Thymus (tissue), 11 donors: ENCODE measurements around the gene EED. TPM values are rescaled to one million over a fixed set of nuclear protein-coding genes. Genes with fewer than 3 reads are reported as not detected.
"Not testable (repeated sequence)": the region's sequence is repeated elsewhere in the genome, so short reads cannot be mapped to it uniquely, and the experiment has no call there.

Experiments
- DNase-seq, 9 donors: peaks; one replicate each; pipeline ENCODE4 v3.0.0-alpha.2; 2013; ENCODE audit warnings: low spot score in 9 of 9, low read depth in 6 of 9, missing footprints in 1 of 9
- H3K27ac ChIP-seq, 2 donors: one replicate each; pipeline ENCODE4 v1.5.1; 2013; ENCODE audit warnings: control low read depth in 1 of 2, low read depth in 1 of 2, low read length in 1 of 2, mild to moderate bottlenecking in 1 of 2, moderate library complexity in 1 of 2
- H3K27me3 ChIP-seq, 2 donors: one replicate each; pipeline ENCODE4 v1.5.1; 2013; ENCODE audit warnings: low read length in 1 of 2; ENCODE audit not compliant: control insufficient read depth in 2 of 2, insufficient read depth in 1 of 2
- H3K36me3 ChIP-seq, 2 donors: one replicate each; pipeline ENCODE4 v1.5.1; 2013; ENCODE audit warnings: low read length in 1 of 2, mild to moderate bottlenecking in 1 of 2, moderate library complexity in 1 of 2; ENCODE audit not compliant: control insufficient read depth in 2 of 2, insufficient read depth in 2 of 2
- H3K4me1 ChIP-seq, 2 donors: one replicate each; pipeline ENCODE4 v1.5.1; 2013; ENCODE audit warnings: low read length in 2 of 2; ENCODE audit not compliant: control insufficient read depth in 2 of 2, insufficient read depth in 2 of 2
- H3K4me3 ChIP-seq, 2 donors: one replicate each; pipeline ENCODE4 v1.5.1; 2013; ENCODE audit warnings: low read length in 2 of 2, control low read depth in 1 of 2, mild to moderate bottlenecking in 1 of 2
- H3K9me3 ChIP-seq, 2 donors: one replicate each; pipeline ENCODE4 v1.5.1; 2013; ENCODE audit warnings: low read length in 1 of 2, mild to moderate bottlenecking in 1 of 2; ENCODE audit not compliant: control insufficient read depth in 2 of 2, insufficient read depth in 1 of 2
- WGBS: extraction: QIAGEN DNeasy Blood & Tissue Kit; methylation state at CpG from one replicate; pipeline ENCODE4 v1.1.7; 2013; 5-methylcytosine and 5-hydroxymethylcytosine counted together
- polyA plus RNA-seq: library from polyadenylated mRNA; stranded (reverse); fragments of 200-250 nt; gene quantifications from one replicate; pipeline ENCODE4 v1.2.3, GENCODE V29; 2013
- total RNA-seq: library from RNA; stranded (reverse); fragments of 120-200 nt; gene quantifications from one replicate; pipeline ENCODE4 v1.2.4, GENCODE V29; 2013
- donor health status: healthy.

The EED gene
- total and polyA plus RNA-seq, 2 donors, result 23.8 to 32.1 TPM

GRCh38 chr11:86225344-86225743 is 19.2 kb upstream of the EED start:
- H3K9me3 ChIP-seq, H3K36me3 ChIP-seq, H3K27me3 ChIP-seq, H3K27ac ChIP-seq, H3K4me3 ChIP-seq, DNase-seq, H3K4me1 ChIP-seq: not testable (repeated sequence)
- 97% methylated on average over 3 of the region's 3 CpGs for WGBS

GRCh38 chr11:86228269-86229038 is 16.1 kb upstream of the EED start:
- H3K27me3 ChIP-seq, result no peaks in the 10 kb centered on the region
- 94% methylated on average over 3 of the region's 3 CpGs for WGBS
- H3K4me3 ChIP-seq, result no peak overlapping the region
- no peaks in the 10 kb centered on the region for H3K36me3 ChIP-seq
- no peaks in the 10 kb centered on the region for H3K9me3 ChIP-seq
- no peaks in the 10 kb centered on the region for H3K4me1 ChIP-seq
- no peak for DNase-seq
- no peak overlapping the region for H3K27ac ChIP-seq

GRCh38 chr11:86229039-86229330 is 15.6 kb upstream of the EED start:
- not testable (repeated sequence) for H3K27ac ChIP-seq, H3K9me3 ChIP-seq, H3K4me3 ChIP-seq, DNase-seq, H3K4me1 ChIP-seq, H3K36me3 ChIP-seq, H3K27me3 ChIP-seq
- 97% methylated on average over 3 of the region's 3 CpGs for WGBS

- WGBS, result 98% methylated on average over 1 of the region's 1 CpG
- H3K27me3 ChIP-seq, result no peaks in the 10 kb centered on the region
- no peaks in the 10 kb centered on the region for H3K9me3 ChIP-seq
- no peak overlapping the region for H3K27ac ChIP-seq
- no peak overlapping the region for H3K4me3 ChIP-seq
- no peaks in the 10 kb centered on the region for H3K4me1 ChIP-seq
- no peak for DNase-seq
- no peaks in the 10 kb centered on the region for H3K36me3 ChIP-seq
These were observed 14.3 kb upstream of the EED start for GRCh38 chr11:86230179-86230804.

- Histone ChIP-seq H3K27me3 (no peaks in the 10 kb centered on the region), H3K36me3 (no peaks in the 10 kb centered on the region), H3K4me3 (no peak overlapping the region), H3K27ac (no peak overlapping the region), H3K4me1 (no peaks in the 10 kb centered on the region), H3K9me3 (no peaks in the 10 kb centered on the region)
- DNase-seq, result no peak
These were observed 13.6 kb upstream of the EED start for GRCh38 chr11:86230921-86231434.

- H3K9me3 ChIP-seq, result no peaks in the 10 kb centered on the region
- no peak overlapping the region for H3K27ac ChIP-seq
- DNase-seq, result no peak
- no peaks in the 10 kb centered on the region for H3K36me3 ChIP-seq
- H3K4me3 ChIP-seq, result no peak overlapping the region
- H3K27me3 ChIP-seq, result no peaks in the 10 kb centered on the region
- H3K4me1 ChIP-seq, result no peaks in the 10 kb centered on the region
These were observed 12.0 kb upstream of the EED start for GRCh38 chr11:86232556-86232955.

- 94% methylated on average over 2 of the region's 2 CpGs for WGBS
- no peak for DNase-seq
- no peaks in the 10 kb centered on the region for H3K4me1 ChIP-seq
- H3K27ac ChIP-seq, result no peak overlapping the region
- H3K4me3 ChIP-seq, result no peak overlapping the region
- H3K9me3 ChIP-seq, result no peaks in the 10 kb centered on the region
- no peaks in the 10 kb centered on the region for H3K27me3 ChIP-seq
- no peaks in the 10 kb centered on the region for H3K36me3 ChIP-seq
These were observed 9.6 kb upstream of the EED start for GRCh38 chr11:86234831-86235461.

- Histone ChIP-seq H3K27ac (no peak overlapping the region), H3K4me1 (no peaks in the 10 kb centered on the region), H3K27me3 (no peaks in the 10 kb centered on the region), H3K36me3 (no peaks in the 10 kb centered on the region), H3K9me3 (no peaks in the 10 kb centered on the region), H3K4me3 (no peak overlapping the region)
- no peak for DNase-seq
- WGBS, result 97% methylated on average over 9 of the region's 9 CpGs
These were observed 7.2 kb upstream of the EED start for GRCh38 chr11:86237267-86237804.

- Histone ChIP-seq H3K27me3 (no peaks in the 10 kb centered on the region), H3K9me3 (no peaks in the 10 kb centered on the region), H3K4me3 (no peak overlapping the region), H3K27ac (no peak overlapping the region), H3K36me3 (no peaks in the 10 kb centered on the region), H3K4me1 (peaks cover 0 to 2% of the 10 kb centered on the region in 2 donors)
- DNase-seq, result no peak
- 99% methylated on average over 4 of the region's 4 CpGs for WGBS
These were observed 4.4 kb upstream of the EED start for GRCh38 chr11:86240164-86240563.
